GM11168 (cell line): Measurements from ENCODE around the gene ATP1A4.

Source experiments
- in situ Hi-C: fragments of 300-500 bp; cut with MboI; formaldehyde crosslinking; loops from one replicate; pipeline ENCODE4 v1.12.0; 2022; ENCODE audit warnings: low sequenced_read_pairs; ENCODE audit not compliant: unreplicated experiment

The ATP1A4 gene

DNA sequence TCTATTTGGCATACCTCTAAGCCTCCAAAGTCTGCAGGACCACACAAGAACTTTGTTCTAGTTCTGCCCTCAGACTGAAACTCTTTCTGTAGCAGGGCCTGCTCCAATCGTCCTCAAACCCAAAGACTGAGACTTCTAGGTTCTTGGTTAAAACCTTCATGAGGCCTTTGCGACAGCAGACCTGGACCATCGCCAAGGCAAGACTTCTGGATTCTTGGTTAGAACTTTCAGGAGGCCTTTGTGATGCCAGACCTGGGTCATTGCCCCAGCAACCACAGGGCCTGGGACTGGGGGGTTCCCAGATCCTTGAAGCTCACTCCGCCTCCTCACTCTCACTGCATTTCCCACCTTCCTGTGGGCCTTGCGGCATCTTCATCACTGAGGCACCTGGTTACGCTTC lies at the start of gene ATP1A4:
Gene ATP1A4 (plus strand): TSS at position 301 of the 400 bp plus-strand sequence. CDS start 438 bp downstream, outside the sequence.
- in situ Hi-C loops, result no loop called here

DNA sequence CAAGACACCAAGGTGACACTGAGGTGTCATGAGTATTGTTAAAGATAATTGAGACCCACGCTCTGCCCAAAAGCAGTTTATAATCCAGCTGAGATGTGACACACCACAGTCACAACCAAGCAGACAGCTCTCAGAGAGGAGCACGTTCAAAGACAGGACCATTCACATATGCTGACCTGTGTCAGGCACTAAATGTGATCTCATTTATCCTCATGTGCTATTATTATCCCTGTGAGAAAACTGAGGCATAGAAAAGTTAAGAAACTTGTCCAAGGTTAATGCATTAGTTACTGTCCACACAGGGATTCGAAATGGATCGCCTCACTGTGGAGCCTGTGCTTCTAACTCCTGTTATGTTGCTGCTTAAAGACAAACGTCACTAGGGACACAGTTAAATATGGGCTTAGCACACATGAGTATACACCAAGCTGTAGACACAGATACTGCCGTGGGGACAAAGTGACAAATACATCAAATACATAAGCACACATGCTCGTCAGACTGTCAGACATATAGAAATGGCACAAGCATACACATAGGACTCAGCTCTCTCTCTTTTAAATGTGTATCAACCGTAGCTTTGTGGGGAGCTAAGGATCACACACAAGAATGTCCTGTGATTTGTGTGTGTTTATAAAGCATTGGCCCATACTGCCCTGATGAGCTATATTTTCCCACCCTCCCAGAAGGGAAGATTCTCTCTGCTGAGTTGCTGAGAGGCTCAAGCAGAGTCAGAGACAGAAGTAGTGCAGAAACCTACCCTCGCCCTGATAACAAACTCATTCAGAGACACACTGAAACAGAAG lies 49.5 kb upstream of the ATP1A4 start:
- in situ Hi-C loops, result no loop called here

GRCh38 chr1:160103658-160104408 lies 47.6 kb upstream of the ATP1A4 start:
- in situ Hi-C loops, result no loop called here

GRCh38 chr1:160104486-160104885 lies 46.9 kb upstream of the ATP1A4 start:
- in situ Hi-C loops, result no loop called here

DNA sequence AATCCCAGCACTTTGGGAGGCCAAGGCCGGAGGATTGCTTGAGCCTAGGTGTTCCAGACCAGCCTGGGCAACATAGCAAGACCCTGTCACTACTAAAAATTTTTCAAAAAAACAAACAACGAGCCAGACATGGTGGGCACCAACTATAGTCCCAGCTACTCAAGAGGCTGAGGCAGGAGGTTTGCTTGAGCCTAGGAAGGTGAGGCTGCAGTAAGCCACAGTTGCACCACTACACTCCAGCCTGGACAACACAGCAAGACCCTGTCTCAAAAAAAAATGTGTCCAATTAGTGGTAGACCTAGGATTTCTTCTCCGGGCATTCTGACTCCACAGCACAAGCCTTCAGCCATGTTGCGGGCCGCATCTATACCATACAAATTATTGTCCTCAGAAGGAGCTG lies 46.2 kb upstream of the ATP1A4 start:
- in situ Hi-C loops, result loop anchor here (5.0 kb wide), 1 partner anchor 67 kb away; no protein-coding TSS in a partner anchor

DNA sequence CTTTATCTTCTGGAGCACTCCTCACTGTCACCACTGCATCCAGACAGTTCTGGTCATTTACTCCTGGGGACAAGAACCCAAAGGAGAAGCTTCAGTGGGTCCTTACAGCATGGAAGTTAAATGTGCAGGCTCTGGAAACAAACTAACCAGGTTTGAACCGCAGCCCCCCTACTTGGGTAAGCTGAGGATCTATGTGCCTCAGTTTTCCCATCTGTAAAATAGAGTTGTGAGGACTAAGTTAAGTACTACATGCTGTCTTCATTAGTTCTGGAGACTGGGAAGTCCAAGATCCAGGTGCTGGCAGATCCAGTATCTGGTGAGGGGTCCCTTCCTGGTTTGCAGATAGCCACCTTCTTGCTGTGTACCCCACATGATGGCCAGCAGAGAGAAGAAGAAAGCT lies 43.9 kb upstream of the ATP1A4 start:
- in situ Hi-C loops, result loop anchor here (5.0 kb wide), 1 partner anchor 65 kb away; no protein-coding TSS in a partner anchor

GRCh38 chr1:160108888-160109662 lies 42.3 kb upstream of the ATP1A4 start:
- in situ Hi-C loops, result loop anchor here (5.0 kb wide), 1 partner anchor 63 kb away; no protein-coding TSS in a partner anchor

DNA sequence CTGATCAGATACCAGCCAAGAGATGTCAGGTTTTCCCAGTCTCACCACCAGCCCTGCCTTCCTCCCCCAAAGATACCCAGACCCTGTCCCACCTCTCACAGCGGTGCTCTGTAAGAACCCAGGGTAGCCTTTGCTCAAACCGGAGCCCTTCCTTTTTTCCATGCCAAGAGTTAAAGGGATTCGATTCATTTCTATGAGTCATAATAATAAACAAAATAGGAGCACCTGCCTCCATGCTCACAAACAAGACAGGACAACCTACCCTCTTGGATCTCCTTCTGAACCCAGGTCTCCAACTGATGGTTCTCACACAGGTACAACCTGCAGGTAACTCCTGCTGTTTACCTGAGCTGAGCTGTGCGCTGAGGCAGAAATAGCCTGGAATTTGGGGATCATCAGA lies 41.7 kb upstream of the ATP1A4 start:
- in situ Hi-C loops, result loop anchor here (5.0 to 10.0 kb wide), 2 partner anchors 63 to 145 kb away; no protein-coding TSS in a partner anchor

DNA sequence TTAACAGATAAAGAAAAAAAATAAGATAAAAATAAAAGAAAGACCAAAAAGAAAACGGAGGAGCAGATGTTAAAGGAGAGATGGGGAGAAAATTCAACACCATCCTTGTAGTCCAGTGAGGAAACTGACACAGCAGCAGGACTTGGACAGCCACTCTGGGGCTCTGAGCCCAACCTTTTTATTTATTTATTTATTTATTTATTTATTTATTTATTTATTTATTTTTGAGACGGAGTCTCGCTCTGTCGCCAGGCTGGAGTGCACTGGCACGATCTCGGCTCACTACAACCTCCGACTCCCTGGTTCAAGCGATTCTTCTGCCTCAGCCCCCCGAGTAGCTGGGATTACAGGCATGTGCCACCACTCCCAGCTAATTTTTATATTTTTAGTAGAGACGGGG lies 39.9 kb upstream of the ATP1A4 start:
- in situ Hi-C loops, result loop anchor here (10.0 kb wide), 1 partner anchor 143 kb away; no protein-coding TSS in a partner anchor

DNA sequence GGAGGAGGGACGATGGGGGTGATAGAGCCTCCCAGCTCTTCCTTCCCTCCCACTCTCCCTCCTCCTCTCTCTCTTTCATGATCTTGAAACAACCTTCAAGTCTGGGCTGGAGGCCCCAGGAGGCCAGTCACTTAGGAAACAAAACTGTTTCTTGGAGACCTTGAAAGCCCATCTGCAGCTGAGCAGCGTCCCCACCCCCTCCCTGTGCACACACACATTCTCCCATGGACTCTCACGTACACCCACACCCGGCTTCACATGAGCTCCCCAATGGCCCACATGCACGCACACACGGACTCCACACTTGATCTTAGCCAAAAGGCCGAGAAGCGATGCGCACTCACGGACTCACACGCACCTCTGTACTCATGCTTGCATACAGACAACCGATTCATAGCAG lies 39.0 kb upstream of the ATP1A4 start:
- in situ Hi-C loops, result loop anchor here (10.0 kb wide), 1 partner anchor 142 kb away; no protein-coding TSS in a partner anchor

DNA sequence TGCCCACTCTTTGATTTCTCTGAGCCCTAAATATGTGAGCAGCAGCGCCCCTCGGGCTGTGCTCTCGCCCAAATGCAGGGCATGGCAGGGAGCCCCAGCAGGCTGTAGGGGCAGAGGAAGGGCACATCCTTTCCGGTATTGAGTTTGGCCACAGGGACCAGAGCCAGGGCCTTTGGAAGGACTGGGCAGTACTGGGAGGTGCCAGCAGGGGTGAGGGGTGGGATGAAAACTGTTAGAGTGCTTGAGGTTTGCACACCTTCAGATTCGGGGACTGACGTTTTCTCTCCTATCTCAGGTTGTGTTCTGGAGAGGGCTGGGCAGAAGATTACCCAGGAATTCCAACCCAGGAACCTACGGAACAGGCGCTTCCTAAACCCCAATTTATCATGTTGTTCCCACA lies 38.0 kb upstream of the ATP1A4 start:
- in situ Hi-C loops, result loop anchor here (10.0 kb wide), 1 partner anchor 141 kb away; no protein-coding TSS in a partner anchor

DNA sequence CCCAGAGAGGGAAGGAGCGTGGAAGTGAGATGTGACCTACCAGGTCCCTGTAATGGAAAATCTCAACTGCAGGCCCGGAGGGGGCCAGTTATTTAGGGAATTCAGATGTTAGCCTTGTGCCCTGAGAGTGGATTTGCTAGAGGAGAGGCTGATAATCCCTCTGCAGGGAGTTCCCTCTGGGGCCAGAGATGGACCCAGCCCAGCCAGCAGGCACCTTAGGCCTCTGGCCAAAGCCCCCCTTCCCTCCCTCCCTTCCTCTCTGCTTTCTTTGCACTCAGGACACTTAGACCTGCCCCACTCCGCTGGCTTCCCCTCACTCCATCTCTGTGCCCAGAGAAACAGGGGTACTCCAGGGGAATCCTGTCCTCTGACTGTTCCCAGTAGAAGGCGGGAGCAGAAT lies 37.3 kb upstream of the ATP1A4 start:
- in situ Hi-C loops, result loop anchor here (10.0 kb wide), 1 partner anchor 141 kb away; no protein-coding TSS in a partner anchor

DNA sequence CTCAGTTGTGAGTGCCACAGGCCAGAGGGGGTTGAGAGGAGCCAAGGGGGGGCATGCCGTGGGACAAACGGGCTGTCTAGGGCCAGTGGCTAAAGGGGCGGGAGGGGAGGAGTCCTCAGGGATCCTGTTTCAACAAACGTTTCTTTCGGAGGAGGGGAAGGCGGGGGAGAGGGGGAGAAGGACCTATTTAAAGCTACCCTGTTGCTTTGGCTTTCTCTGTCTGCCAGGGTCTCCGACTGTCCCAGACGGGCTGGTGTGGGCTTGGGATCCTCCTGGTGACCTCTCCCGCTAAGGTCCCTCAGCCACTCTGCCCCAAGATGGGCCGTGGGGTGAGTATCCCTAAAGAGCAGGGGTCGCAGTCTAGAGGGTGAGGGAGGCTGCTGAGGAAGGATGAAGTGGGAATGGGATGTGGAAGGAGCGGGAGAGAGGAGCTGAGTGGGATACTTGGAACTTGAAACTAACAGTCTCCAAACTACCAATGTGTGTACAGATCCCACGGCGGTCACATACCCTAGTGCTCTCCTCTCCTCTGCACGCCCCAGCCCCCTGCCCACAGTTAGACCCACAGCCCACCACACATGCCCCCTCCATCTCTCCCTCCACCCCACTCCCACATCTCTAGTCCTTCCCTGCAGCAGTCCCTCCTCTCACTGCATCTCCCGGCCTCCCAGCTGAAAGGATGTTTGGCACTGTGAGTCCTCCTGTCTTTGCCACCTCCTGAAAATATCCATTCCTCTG lies 35.7 kb upstream of the ATP1A4 start, which contains the start of gene ATP1A2:
Gene ATP1A2 (plus strand): TSS at position 215 of the 738 bp plus-strand sequence. CDS start 103 bp downstream, at position 318.
- in situ Hi-C loops, result loop anchor here (10.0 kb wide), 1 partner anchor 139 kb away; no protein-coding TSS in a partner anchor

- in situ Hi-C loops, result loop anchor here (10.0 kb wide), 1 partner anchor 138 kb away; no protein-coding TSS in a partner anchor
Measured at GRCh38 chr1:160116283-160117147, 34.9 kb upstream of the ATP1A4 start.

GRCh38 chr1:160117300-160117699 lies 34.1 kb upstream of the ATP1A4 start:
- in situ Hi-C loops, result loop anchor here (10.0 kb wide), 1 partner anchor 138 kb away; no protein-coding TSS in a partner anchor

- in situ Hi-C loops, result loop anchor here (10.0 kb wide), 1 partner anchor 137 kb away; no protein-coding TSS in a partner anchor
Measured at GRCh38 chr1:160117709-160118183, 33.7 kb upstream of the ATP1A4 start.

DNA sequence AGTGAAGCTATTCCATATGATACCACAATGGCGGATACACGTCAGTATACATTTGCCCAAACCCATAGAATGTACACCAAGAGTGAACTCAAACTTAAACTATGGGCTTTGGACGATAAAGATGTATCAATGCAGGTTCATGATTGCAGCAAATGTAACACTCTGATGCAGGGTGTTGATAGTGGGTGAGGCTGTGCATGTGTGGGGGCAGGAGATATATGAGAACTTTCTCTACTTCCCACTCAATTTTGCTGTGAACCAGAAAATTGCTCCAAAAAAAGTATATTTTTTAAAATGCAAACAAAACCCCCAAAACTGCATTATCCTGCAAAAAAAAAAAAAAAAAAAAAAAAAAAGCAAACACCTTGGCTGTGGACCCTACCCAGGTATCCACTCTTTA lies 32.5 kb upstream of the ATP1A4 start:
- in situ Hi-C loops, result loop anchor here (10.0 kb wide), 1 partner anchor 136 kb away; no protein-coding TSS in a partner anchor

DNA sequence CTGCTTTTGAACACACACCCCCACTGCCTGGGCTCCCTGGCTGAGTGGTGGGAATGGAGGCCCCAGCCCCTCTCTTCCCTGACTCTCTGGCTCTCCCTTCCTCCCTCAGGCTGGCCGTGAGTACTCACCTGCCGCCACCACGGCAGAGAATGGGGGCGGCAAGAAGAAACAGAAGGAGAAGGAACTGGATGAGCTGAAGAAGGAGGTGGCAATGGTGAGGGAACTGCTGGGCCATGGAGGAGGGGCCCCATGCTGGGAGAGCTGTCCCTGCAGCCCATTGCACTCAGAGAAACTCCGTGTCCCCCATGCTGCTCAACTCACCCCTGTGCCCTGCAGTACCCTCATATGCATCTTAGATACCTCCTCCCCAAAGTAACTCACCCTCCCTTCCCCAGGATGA lies 30.6 kb upstream of the ATP1A4 start:
- in situ Hi-C loops, result no loop called here
